Stomach (tissue), 9 donors: Measurements from ENCODE around the gene LHFPL6. TPM values are rescaled to one million over a fixed set of nuclear protein-coding genes. Genes with fewer than 3 reads are reported as not detected.

Source experiments
- DNase-seq, 2 donors: peaks; one replicate each; pipeline versions ENCODE4 v3.0.0 to v3.0.0-alpha.2; 2013 to 2019
- H3K27ac ChIP-seq, 5 donors: fragments of 200-600 bp in 4 of 5; sonication (generic) in 4 of 5; one replicate each; pipeline ENCODE4 v1.5.1; 2013 to 2019; ENCODE audit warnings: mild to moderate bottlenecking in 1 of 5, moderate library complexity in 1 of 5
- H3K27me3 ChIP-seq, 3 donors: fragments of 200-600 bp; sonication (generic); one replicate each; pipeline ENCODE4 v1.5.1; 2017 to 2019; ENCODE audit warnings: mixed run types in 1 of 3
- H3K36me3 ChIP-seq, 4 donors: fragments of 200-600 bp; sonication (generic); 1 replicate in 3 of 4; 2 replicates in 1 of 4; pipeline ENCODE4 v1.5.1; 2016 to 2019
- H3K4me1 ChIP-seq, 4 donors: fragments of 200-600 bp; sonication (generic); one replicate each; pipeline ENCODE4 v1.5.1; 2016 to 2019
- H3K4me3 ChIP-seq, 4 donors: fragments of 200-600 bp; sonication (generic) in 3 of 4; one replicate each; pipeline ENCODE4 v1.5.1; 2016 to 2019; ENCODE audit warnings: mild to moderate bottlenecking in 1 of 4
- H3K9me3 ChIP-seq, 4 donors: fragments of 200-600 bp; sonication (generic); one replicate each; pipeline ENCODE4 v1.5.1; 2016 to 2019
- EP300 ChIP-seq: sonication (generic); formaldehyde crosslinking; IDR thresholded peaks from one replicate; pipeline ENCODE4 v1.6.1; 2017; ENCODE audit warnings: antibody characterized with exemption
- POLR2A ChIP-seq, 4 donors: fragments of 450-650 bp; IDR thresholded peaks; one replicate each; pipeline ENCODE4 v1.6.1; 2016; ENCODE audit warnings: antibody characterized with exemption in 4 of 4, control low read depth in 2 of 4, mild to moderate bottlenecking in 1 of 4, moderate library complexity in 1 of 4
- POLR2AphosphoS5 ChIP-seq, 3 donors: sonication (generic); formaldehyde crosslinking; IDR thresholded peaks; one replicate each; pipeline ENCODE4 v1.6.1; 2016; ENCODE audit warnings: antibody characterized with exemption in 3 of 3
- WGBS, 5 donors: extraction: QIAGEN DNeasy Blood & Tissue Kit in 3 of 5; methylation state at CpG; one replicate each; pipeline versions ENCODE4 v1.1.5 to v1.1.7; 2013 to 2018; 5-methylcytosine and 5-hydroxymethylcytosine counted together
- intact Hi-C: fragments of 100-400 bp; cut with DNase I; formaldehyde crosslinking; loops from one replicate; pipeline ENCODE4 v1.15.1; 2023; ENCODE audit warnings: low total_unique reads
- polyA plus RNA-seq, 3 donors: library from polyadenylated mRNA; stranded (reverse); fragments of 200-250 nt; gene quantifications; one replicate each; pipeline ENCODE4 v1.2.3, GENCODE V29; 2013
- total RNA-seq, 5 donors: library from RNA; depleted of rRNA; stranded (reverse); fragments of >200 nt; gene quantifications; one replicate each; pipeline versions ENCODE4 v1.1.0 to v1.2.3, GENCODE V29; 2014 to 2016
- TF ChIP-seq, protein P1 (sequence below), 7 experiments: fragments of 450-650 bp in 4 of 7; fragments of 200-600 bp in 3 of 7; sonication (generic) in 3 of 7; IDR thresholded peaks; one replicate each; pipeline ENCODE4 v1.5.1; 2016 to 2019; ENCODE audit warnings: antibody characterized with exemption in 7 of 7, control low read depth in 2 of 7, mild to moderate bottlenecking in 1 of 7
- donor health status: healthy with polysubstance abuse.
- donor health status: Bipolar disorder and iron deficiency.
- donor health status: healthy.

Gene LHFPL6
- total and polyA plus RNA-seq, 8 donors: 4.7 to 53.6 (median 10.9) TPM

DNA sequence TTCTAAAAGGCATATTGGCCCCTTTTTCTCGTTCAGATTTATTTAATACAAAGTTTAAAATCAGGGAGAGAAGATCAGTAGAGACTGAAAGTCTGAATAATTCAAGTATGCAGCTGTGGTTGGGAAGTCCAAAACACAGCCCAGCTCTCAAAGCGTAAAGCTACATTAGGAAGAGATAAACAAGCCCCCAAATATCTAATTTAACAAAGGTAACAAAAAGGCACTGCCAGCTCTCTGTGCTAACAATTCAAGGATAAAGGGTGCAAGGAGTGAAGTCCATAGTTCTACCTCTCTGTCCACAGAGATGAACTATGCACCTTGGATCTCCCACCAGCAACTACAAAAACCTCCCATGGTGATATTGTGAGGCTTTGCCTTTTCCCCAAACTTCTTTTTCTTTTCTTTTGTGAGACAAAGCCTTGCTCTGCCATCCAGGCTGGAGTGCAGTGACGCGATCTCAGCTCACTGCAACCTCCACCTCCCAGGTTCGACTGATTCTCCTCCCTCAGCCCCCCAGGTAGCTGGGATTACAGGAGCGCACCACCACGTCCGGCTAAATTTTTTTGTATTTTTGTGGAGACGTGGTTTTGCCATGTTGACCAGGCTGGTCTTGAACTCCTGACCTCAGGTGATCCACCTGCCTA lies 104.4 kb downstream of the LHFPL6 start:
- no peaks in the 10 kb centered on the region for H3K4me1 ChIP-seq
- no peak overlapping the region for H3K27ac ChIP-seq
- no peaks in the 10 kb centered on the region for H3K9me3 ChIP-seq
- no peak for DNase-seq
- intact Hi-C loops: no loop called here
- WGBS, 5 donors: 79 to 87% (median 84%) methylated on average over 9 of the region's 9 CpGs
- TF ChIP-seq, protein P1, sequence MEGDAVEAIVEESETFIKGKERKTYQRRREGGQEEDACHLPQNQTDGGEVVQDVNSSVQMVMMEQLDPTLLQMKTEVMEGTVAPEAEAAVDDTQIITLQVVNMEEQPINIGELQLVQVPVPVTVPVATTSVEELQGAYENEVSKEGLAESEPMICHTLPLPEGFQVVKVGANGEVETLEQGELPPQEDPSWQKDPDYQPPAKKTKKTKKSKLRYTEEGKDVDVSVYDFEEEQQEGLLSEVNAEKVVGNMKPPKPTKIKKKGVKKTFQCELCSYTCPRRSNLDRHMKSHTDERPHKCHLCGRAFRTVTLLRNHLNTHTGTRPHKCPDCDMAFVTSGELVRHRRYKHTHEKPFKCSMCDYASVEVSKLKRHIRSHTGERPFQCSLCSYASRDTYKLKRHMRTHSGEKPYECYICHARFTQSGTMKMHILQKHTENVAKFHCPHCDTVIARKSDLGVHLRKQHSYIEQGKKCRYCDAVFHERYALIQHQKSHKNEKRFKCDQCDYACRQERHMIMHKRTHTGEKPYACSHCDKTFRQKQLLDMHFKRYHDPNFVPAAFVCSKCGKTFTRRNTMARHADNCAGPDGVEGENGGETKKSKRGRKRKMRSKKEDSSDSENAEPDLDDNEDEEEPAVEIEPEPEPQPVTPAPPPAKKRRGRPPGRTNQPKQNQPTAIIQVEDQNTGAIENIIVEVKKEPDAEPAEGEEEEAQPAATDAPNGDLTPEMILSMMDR (IDR thresholded peaks at IDR 0.05): no peak
- TF ChIP-seq POLR2A (IDR thresholded peaks at IDR 0.05): no peak
- TF ChIP-seq POLR2AphosphoS5 (IDR thresholded peaks at IDR 0.05): no peak
- no peak for TF ChIP-seq EP300
- H3K27me3 ChIP-seq: no peaks in the 10 kb centered on the region
- no peaks in the 10 kb centered on the region for H3K36me3 ChIP-seq
- H3K4me3 ChIP-seq: no peak overlapping the region

DNA sequence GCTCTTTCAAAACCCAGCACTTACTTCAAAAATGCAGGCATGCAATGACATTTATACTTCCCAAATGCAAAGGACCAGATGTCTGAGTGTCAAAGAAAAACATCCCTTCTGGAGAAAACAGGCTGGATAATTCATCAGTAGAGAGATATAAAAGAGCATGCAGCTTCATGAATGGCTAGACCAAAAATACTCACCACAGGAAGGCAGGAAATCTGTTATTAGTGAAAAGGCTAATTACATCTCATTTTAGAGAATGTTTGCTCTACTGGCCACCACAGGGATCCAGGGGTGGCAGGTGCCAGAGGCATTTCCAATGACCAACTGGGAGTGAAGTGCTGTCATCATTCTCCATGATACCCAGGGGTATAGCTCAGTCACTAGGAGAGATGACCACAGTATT lies 106.5 kb downstream of the LHFPL6 start:
- Histone ChIP-seq H3K27me3 (no peaks in the 10 kb centered on the region), H3K9me3 (no peaks in the 10 kb centered on the region), H3K36me3 (no peaks in the 10 kb centered on the region), H3K4me1 (no peaks in the 10 kb centered on the region), H3K27ac (no peak overlapping the region), H3K4me3 (no peak overlapping the region)
- no peak for DNase-seq
- intact Hi-C loops: no loop called here
- no peak for TF ChIP-seq POLR2AphosphoS5 (IDR thresholded peaks at IDR 0.05)
- TF ChIP-seq, protein P1 (IDR thresholded peaks at IDR 0.05): no peak

DNA sequence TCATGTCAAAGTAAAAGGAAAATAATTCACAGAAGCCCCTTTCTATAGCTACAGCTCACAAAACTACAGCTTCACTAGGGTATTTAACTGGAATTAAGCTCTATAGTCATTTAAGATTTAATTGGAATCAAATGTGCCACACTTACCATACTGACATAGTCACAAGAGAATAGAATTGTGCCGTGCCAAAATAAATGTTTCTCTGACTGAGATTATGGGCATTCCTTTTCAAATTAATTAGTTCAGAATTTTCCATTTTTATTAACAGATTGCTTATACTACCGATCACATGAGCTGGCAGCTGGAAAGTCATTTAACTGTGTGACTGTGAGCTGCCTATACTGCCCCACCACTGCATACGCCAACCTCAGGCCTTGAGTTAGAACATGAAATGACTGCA lies 108.4 kb downstream of the LHFPL6 start:
- H3K36me3 ChIP-seq: no peaks in the 10 kb centered on the region
- DNase-seq: no peak
- H3K4me3 ChIP-seq: no peak overlapping the region
- no peaks in the 10 kb centered on the region for H3K4me1 ChIP-seq
- 76 to 91% (median 84%) methylated on average over 3 of the region's 3 CpGs for WGBS, 5 donors
- intact Hi-C loops: no loop called here
- H3K27ac ChIP-seq: no peak overlapping the region
- H3K9me3 ChIP-seq: no peaks in the 10 kb centered on the region
- no peak for TF ChIP-seq POLR2AphosphoS5 (IDR thresholded peaks at IDR 0.05)
- TF ChIP-seq, protein P1 (IDR thresholded peaks at IDR 0.05): no peak
- no peak for TF ChIP-seq POLR2A (IDR thresholded peaks at IDR 0.05)
- H3K27me3 ChIP-seq: no peaks in the 10 kb centered on the region

DNA sequence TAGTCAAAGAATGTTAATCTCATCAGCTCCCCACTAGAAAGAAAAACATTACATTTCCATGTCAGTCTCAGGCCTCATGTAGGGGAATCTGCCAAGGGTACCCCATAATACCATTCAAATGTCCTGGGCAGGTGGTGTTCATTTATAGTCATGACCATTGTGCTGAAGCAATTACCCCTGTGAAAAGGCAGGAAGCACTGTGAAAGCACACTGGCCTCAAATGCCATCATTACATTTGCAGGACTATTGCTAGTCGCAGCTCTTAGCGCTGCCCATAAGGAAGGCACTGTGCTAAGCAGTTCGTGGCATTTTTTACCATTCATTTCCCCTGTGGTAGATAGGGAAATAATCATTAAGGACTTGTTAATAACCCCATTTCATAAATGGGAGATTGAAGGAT lies 109.0 kb downstream of the LHFPL6 start:
- H3K27me3 ChIP-seq: no peaks in the 10 kb centered on the region
- WGBS, 5 donors: 54 to 76% (median 67%) methylated on average over 3 of the region's 3 CpGs

DNA sequence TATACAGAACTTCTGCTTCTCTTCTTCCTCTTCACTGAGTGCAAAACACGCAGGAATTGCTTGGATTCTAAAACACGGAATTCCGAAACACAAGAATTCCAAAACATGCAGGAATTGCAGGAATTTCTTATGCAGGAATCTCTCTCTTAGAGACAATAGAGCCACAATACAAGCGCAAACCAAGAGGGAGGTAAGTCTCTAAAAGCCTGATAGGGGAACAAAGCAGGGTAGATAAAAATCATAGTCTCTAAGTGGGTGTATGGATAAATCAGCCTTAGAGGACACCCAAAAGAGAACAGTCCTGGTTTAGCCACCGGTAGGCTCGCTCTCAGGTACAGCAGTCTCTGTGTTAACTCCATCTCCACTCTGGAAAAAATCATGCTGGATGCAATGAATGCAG lies 112.9 kb downstream of the LHFPL6 start:
- Histone ChIP-seq H3K4me1 (no peaks in the 10 kb centered on the region), H3K9me3 (no peaks in the 10 kb centered on the region), H3K4me3 (no peak overlapping the region), H3K36me3 (no peaks in the 10 kb centered on the region), H3K27me3 (no peaks in the 10 kb centered on the region), H3K27ac (no peak overlapping the region)
- no peak for TF ChIP-seq POLR2A (IDR thresholded peaks at IDR 0.05)
- TF ChIP-seq EP300: no peak
- TF ChIP-seq, protein P1 (IDR thresholded peaks at IDR 0.05): no peak
- no peak for TF ChIP-seq POLR2AphosphoS5 (IDR thresholded peaks at IDR 0.05)
- 60 to 67% (median 67%) methylated on average over 6 of the region's 6 CpGs for WGBS, 5 donors
- DNase-seq: no peak
- intact Hi-C loops: no loop called here

More for the DNA sequence above, 109.0 kb downstream of the LHFPL6 start:
- H3K36me3 ChIP-seq: no peaks in the 10 kb centered on the region
- no peak overlapping the region for H3K4me3 ChIP-seq
- no peak for TF ChIP-seq EP300
- H3K4me1 ChIP-seq: no peaks in the 10 kb centered on the region
- DNase-seq: no peak
- no peak overlapping the region for H3K27ac ChIP-seq
- intact Hi-C loops: no loop called here
- H3K9me3 ChIP-seq: no peaks in the 10 kb centered on the region
